Sigmoid colon (tissue), 4 donors: ENCODE measurements around the gene SMIM44.

Experiments used
- CTCF ChIP-seq, 4 experiments: fragments of 450-650 bp in 3 of 4; fragments of 200-600 bp in 1 of 4; IDR thresholded peaks; one replicate each; pipeline ENCODE4 v1.5.1; 2016 to 2019; ENCODE audit warnings: antibody characterized with exemption in 4 of 4, mild to moderate bottlenecking in 3 of 4, moderate library complexity in 2 of 4
- EP300 ChIP-seq, 4 donors: sonication (generic); formaldehyde crosslinking; IDR thresholded peaks; one replicate each; pipeline ENCODE4 v1.6.1; 2017; ENCODE audit warnings: antibody characterized with exemption in 4 of 4

GRCh38 chr19:3466635-3467034 lies 16.6 kb downstream of the SMIM44 start:
- TF ChIP-seq CTCF (IDR thresholded peaks at IDR 0.05), result no peak
- no peak for TF ChIP-seq EP300 (IDR thresholded peaks at IDR 0.05)
